Astrocyte (in vitro differentiated cells and primary cell): ENCODE data around the gene NUBPL. TPM values are rescaled to one million over a fixed set of nuclear protein-coding genes. Genes with fewer than 3 reads are reported as not detected.
"Not testable (repeated sequence)": the region's sequence is repeated elsewhere in the genome, so short reads cannot be mapped to it uniquely, and the experiment has no call there.

Experiments
- DNase-seq: peaks from one replicate; pipeline ENCODE4 v3.0.0-alpha.2; 2010; ENCODE audit warnings: low read depth
- FAIRE-seq: peaks from 2 replicates; lab custom pipeline; 2011; peaks lifted over from hg19 to GRCh38; lab: Jason Lieb, UNC
- H2AFZ ChIP-seq: 2 replicates; pipeline ENCODE4 v1.6.0; 2012; ENCODE audit warnings: low read depth, low read length, inconsistent platforms
- H3K27ac ChIP-seq: 2 replicates; pipeline ENCODE4 v1.5.1; 2011; ENCODE audit warnings: low read depth, low read length, inconsistent platforms
- H3K27me3 ChIP-seq: 2 replicates; pipeline ENCODE4 v1.6.0; 2011; ENCODE audit warnings: low read length, inconsistent platforms; ENCODE audit not compliant: insufficient read depth
- H3K36me3 ChIP-seq: 2 replicates; pipeline ENCODE4 v1.5.1; 2011; ENCODE audit warnings: low read length, inconsistent platforms; ENCODE audit not compliant: insufficient read depth
- H3K4me1 ChIP-seq: 2 replicates; pipeline ENCODE4 v1.5.1; 2011; ENCODE audit warnings: low read length, inconsistent platforms; ENCODE audit not compliant: insufficient read depth
- H3K4me2 ChIP-seq: 2 replicates; pipeline ENCODE4 v1.6.0; 2012; ENCODE audit warnings: low read length, inconsistent platforms
- H3K4me3 ChIP-seq: 2 replicates; pipeline ENCODE4 v1.5.1; 2011; ENCODE audit warnings: low read depth, mild to moderate bottlenecking, low read length, inconsistent platforms; ENCODE audit not compliant: insufficient read depth
- H3K79me2 ChIP-seq: 2 replicates; pipeline ENCODE4 v1.6.0; 2012; ENCODE audit warnings: mild to moderate bottlenecking, low read length, inconsistent platforms; ENCODE audit not compliant: insufficient read depth
- H3K9ac ChIP-seq: 2 replicates; pipeline ENCODE4 v1.6.0; 2012; ENCODE audit warnings: mild to moderate bottlenecking, low read length, inconsistent platforms
- H3K9me3 ChIP-seq: 2 replicates; pipeline ENCODE4 v1.5.1; 2012; ENCODE audit warnings: low read depth, mild to moderate bottlenecking, low read length, inconsistent platforms; ENCODE audit not compliant: insufficient read depth
- H4K20me1 ChIP-seq: 2 replicates; pipeline ENCODE4 v1.6.0; 2012; ENCODE audit warnings: low read length, inconsistent platforms; ENCODE audit not compliant: insufficient read depth
- H3K27ac Mint-ChIP-seq: one replicate; pipeline ENCODE4 v1.8.0; 2021; ENCODE audit warnings: mild to moderate bottlenecking, mixed read lengths; ENCODE audit not compliant: unreplicated experiment
- H3K27me3 Mint-ChIP-seq: one replicate; pipeline ENCODE4 v1.8.0; 2021; ENCODE audit warnings: low read depth, mixed read lengths; ENCODE audit not compliant: unreplicated experiment
- H3K36me3 Mint-ChIP-seq: one replicate; pipeline ENCODE4 v1.8.0; 2021; ENCODE audit warnings: low read depth, mixed read lengths; ENCODE audit not compliant: unreplicated experiment
- H3K4me1 Mint-ChIP-seq: one replicate; pipeline ENCODE4 v1.8.0; 2021; ENCODE audit warnings: low read depth, mixed read lengths; ENCODE audit not compliant: unreplicated experiment
- H3K4me3 Mint-ChIP-seq: one replicate; pipeline ENCODE4 v1.8.0; 2021; ENCODE audit warnings: mild to moderate bottlenecking, moderate library complexity, mixed read lengths; ENCODE audit not compliant: unreplicated experiment
- H3K9me3 Mint-ChIP-seq: one replicate; pipeline ENCODE4 v1.8.0; 2021; ENCODE audit warnings: mild to moderate bottlenecking, mixed read lengths; ENCODE audit not compliant: unreplicated experiment
- EZH2 ChIP-seq: IDR thresholded peaks from 2 replicates; pipeline ENCODE4 v1.6.1; 2012; ENCODE audit warnings: mild to moderate bottlenecking, low read length, inconsistent platforms; ENCODE audit not compliant: insufficient read depth
- total RNA-seq: library from RNA; stranded (reverse); gene quantifications from 2 replicates; pipeline ENCODE4 v1.2.1, GENCODE V29; 2021
- TF ChIP-seq, protein P1 (sequence below): IDR thresholded peaks from 2 replicates; pipeline ENCODE4 v1.5.1; 2011; ENCODE audit warnings: low read depth, mild to moderate bottlenecking, inconsistent platforms, low read length, moderate library complexity; ENCODE audit not compliant: insufficient read depth

NUBPL gene
- total RNA-seq, 1 donor from 2014 or later, result 9.0 TPM

DNA sequence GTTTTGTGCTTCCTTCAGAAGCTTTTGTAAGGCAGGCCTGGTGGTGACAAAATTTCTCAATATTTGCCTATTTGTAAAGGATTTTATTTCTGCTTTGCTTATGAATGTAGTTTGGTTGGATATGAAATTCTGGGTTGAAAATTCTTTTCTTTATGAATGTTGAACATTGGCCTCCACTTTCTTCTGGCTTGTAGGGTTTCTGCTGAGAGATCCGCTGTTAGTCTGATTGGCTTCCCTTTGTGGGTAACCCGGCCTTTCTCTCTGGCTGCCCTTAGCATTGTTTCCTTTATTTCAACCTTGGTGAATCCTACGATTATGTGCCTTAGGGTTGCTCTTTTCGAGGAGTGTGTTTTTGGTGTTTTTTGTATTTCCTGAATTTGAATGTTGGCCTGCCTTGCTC is 58.2 kb downstream of the NUBPL start:
- H3K4me3 Mint-ChIP-seq, result no peak overlapping the region
- H3K9me3 Mint-ChIP-seq, result peaks cover 24% of the 10 kb centered on the region
- Histone ChIP-seq H2AFZ (no peak overlapping the region), H3K9ac (no peak overlapping the region), H3K4me1 (no peaks in the 10 kb centered on the region), H3K9me3 (no peaks in the 10 kb centered on the region), H4K20me1 (no peaks in the 10 kb centered on the region), H3K79me2 (no peaks in the 10 kb centered on the region), H3K4me2 (no peak overlapping the region), H3K27ac (no peak overlapping the region), H3K4me3 (no peak overlapping the region), H3K27me3 (no peaks in the 10 kb centered on the region), H3K36me3 (no peaks in the 10 kb centered on the region)
- DNase-seq (no peak), FAIRE-seq (no peak)
- H3K4me1 Mint-ChIP-seq, result no peaks in the 10 kb centered on the region
- TF ChIP-seq EZH2, result no peak
- TF ChIP-seq, protein P1, sequence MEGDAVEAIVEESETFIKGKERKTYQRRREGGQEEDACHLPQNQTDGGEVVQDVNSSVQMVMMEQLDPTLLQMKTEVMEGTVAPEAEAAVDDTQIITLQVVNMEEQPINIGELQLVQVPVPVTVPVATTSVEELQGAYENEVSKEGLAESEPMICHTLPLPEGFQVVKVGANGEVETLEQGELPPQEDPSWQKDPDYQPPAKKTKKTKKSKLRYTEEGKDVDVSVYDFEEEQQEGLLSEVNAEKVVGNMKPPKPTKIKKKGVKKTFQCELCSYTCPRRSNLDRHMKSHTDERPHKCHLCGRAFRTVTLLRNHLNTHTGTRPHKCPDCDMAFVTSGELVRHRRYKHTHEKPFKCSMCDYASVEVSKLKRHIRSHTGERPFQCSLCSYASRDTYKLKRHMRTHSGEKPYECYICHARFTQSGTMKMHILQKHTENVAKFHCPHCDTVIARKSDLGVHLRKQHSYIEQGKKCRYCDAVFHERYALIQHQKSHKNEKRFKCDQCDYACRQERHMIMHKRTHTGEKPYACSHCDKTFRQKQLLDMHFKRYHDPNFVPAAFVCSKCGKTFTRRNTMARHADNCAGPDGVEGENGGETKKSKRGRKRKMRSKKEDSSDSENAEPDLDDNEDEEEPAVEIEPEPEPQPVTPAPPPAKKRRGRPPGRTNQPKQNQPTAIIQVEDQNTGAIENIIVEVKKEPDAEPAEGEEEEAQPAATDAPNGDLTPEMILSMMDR, result no peak
- no peaks in the 10 kb centered on the region for H3K27me3 Mint-ChIP-seq
- peaks cover 17% of the 10 kb centered on the region for H3K36me3 Mint-ChIP-seq
- H3K27ac Mint-ChIP-seq, result no peak overlapping the region

DNA sequence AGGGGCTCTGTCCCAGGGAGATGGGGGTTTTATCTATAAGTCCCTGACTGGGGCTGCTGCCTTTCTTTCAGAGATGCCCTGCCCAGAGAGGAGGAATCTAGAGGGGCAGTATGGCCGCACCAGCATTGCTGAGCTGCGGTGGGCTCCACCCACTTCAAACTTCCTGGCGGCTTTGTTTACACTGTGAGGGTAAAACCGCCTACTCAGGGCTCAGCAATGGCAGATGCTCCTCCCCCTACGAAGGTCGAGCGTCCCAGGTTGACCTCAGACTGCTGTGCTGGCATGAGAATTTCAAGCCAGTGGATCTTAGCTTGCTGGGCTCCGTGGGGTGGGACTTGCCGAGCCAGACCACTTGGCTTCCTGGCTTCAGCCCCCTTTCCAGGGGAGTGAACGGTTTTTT is 59.7 kb downstream of the NUBPL start:
- H3K27ac ChIP-seq, H3K36me3 ChIP-seq, H3K4me3 ChIP-seq, FAIRE-seq, H3K4me1 ChIP-seq, H3K4me3 Mint-ChIP-seq, H3K4me1 Mint-ChIP-seq, H3K27me3 Mint-ChIP-seq, H3K4me2 ChIP-seq, H3K79me2 ChIP-seq, H3K27me3 ChIP-seq, H4K20me1 ChIP-seq, H3K9ac ChIP-seq, H3K9me3 ChIP-seq, DNase-seq, H3K27ac Mint-ChIP-seq, H2AFZ ChIP-seq: not testable (repeated sequence)
- H3K9me3 Mint-ChIP-seq, result peaks cover 22% of the 10 kb centered on the region
- peaks cover 17% of the 10 kb centered on the region for H3K36me3 Mint-ChIP-seq

DNA sequence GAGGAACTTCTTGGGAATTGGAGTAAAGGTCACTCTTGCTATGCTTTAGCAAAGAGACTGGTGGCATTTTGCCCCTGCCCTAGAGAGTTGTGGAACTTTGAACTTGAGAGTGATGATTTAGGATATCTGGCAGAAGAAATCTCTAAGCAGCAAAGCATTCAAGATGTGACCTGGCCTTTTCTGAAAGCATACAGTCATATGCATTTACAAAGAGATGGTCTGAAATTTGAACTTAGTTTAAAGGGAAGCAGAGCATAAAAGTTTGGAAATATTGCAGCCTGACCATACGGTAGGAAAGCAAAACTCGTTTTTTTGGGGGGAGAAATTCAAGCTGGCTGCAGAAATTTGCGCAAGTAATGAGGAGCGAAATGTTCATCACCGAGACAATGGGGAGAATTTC is 60.9 kb downstream of the NUBPL start:
- no peaks in the 10 kb centered on the region for H3K79me2 ChIP-seq
- no peak overlapping the region for H3K9ac ChIP-seq
- Mint-ChIP-seq H3K27ac (no peak overlapping the region), H3K4me1 (no peaks in the 10 kb centered on the region), H3K4me3 (no peak overlapping the region), H3K9me3 (peaks cover 22% of the 10 kb centered on the region), H3K27me3 (no peaks in the 10 kb centered on the region), H3K36me3 (peaks cover 17% of the 10 kb centered on the region)
- TF ChIP-seq EZH2, result no peak
- TF ChIP-seq, protein P1, result no peak
- no peak overlapping the region for H3K27ac ChIP-seq
- H3K4me3 ChIP-seq, result no peak overlapping the region
- no peak for DNase-seq
- no peak overlapping the region for H2AFZ ChIP-seq
- no peak for FAIRE-seq
- H3K4me1 ChIP-seq, result no peaks in the 10 kb centered on the region
- no peaks in the 10 kb centered on the region for H3K9me3 ChIP-seq
- H4K20me1 ChIP-seq, result no peaks in the 10 kb centered on the region
- no peaks in the 10 kb centered on the region for H3K36me3 ChIP-seq
- H3K27me3 ChIP-seq, result no peaks in the 10 kb centered on the region
- no peak overlapping the region for H3K4me2 ChIP-seq

DNA sequence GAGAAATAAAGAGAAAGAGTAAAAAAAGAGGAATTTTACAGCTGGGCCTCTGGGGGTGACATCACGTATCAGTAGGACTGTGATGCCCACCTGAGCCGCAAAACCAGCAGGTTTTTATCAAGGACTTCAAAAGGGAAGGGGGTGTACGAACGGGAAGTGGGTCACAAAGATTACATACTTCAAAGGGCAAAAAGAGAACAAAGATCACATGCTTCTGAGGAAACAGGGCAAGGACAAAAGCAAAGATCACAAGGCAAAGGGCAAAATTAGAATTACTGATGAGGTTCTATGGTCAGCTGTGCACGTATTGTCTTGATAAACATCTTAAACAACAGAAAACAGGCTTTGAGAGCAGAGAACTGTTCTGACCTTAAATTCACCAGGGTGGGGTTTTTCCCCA is 91.7 kb downstream of the NUBPL start:
- H2AFZ ChIP-seq, H3K27me3 ChIP-seq, H3K9ac ChIP-seq, H3K4me1 ChIP-seq, H3K4me3 Mint-ChIP-seq, H3K4me1 Mint-ChIP-seq, H3K79me2 ChIP-seq, DNase-seq, H3K27me3 Mint-ChIP-seq, H3K4me3 ChIP-seq, H4K20me1 ChIP-seq, H3K27ac ChIP-seq, H3K27ac Mint-ChIP-seq, H3K9me3 ChIP-seq, FAIRE-seq, H3K4me2 ChIP-seq, H3K36me3 ChIP-seq: not testable (repeated sequence)
- Mint-ChIP-seq H3K9me3 (peaks cover 13% of the 10 kb centered on the region), H3K36me3 (peaks cover 10% of the 10 kb centered on the region)
